ENCODE results near the gene LGSN. TPM values are rescaled to one million over a fixed set of nuclear protein-coding genes. Genes with fewer than 3 reads are reported as not detected.

Gene LGSN
- total and polyA plus RNA-seq, 10 donors, result 0.09 to 0.46 (median 0.13) TPM; not detected in 1

- intact Hi-C loops (cut with DNase I; ENCODE audit: low total_unique reads), result no loop called here
- no peak for DNase-seq
- Histone ChIP-seq H3K36me3 (no peaks in the 10 kb centered on the region), H3K27me3 (replicated peaks in 1 of 7) (no peaks in the 10 kb centered on the region), H3K4me1 (no peaks in the 10 kb centered on the region), H3K9me3 (no peaks in the 10 kb centered on the region), H3K27ac (no peak overlapping the region), H3K4me3 (no peak overlapping the region)
- 75 to 90% (median 82%) methylated on average over 6 of the region's 6 CpGs for WGBS, 5 donors
- no peak for TF ChIP-seq POLR2A (IDR thresholded peaks at IDR 0.05)
- TF ChIP-seq CTCF (IDR thresholded peaks at IDR 0.05 in 8 of 11, conservative IDR thresholded peaks at IDR 0.05 in 3 of 11), result no peak
- no peak for TF ChIP-seq POLR2AphosphoS5 (IDR thresholded peaks at IDR 0.05)
These were observed 29.2 kb downstream of the LGSN start for GRCh38 chr6:63290492-63291058.

- Histone ChIP-seq H3K9me3 (no peaks in the 10 kb centered on the region), H3K4me3 (no peak overlapping the region), H3K27ac (no peak overlapping the region), H3K27me3 (replicated peaks in 1 of 7) (no peaks in the 10 kb centered on the region), H3K4me1 (no peaks in the 10 kb centered on the region), H3K36me3 (no peaks in the 10 kb centered on the region)
- intact Hi-C loops (cut with DNase I; ENCODE audit: low total_unique reads), result no loop called here
- 88 to 94% (median 91%) methylated on average over 4 of the region's 4 CpGs for WGBS, 5 donors
- TF ChIP-seq POLR2A (IDR thresholded peaks at IDR 0.05), result no peak
- TF ChIP-seq POLR2AphosphoS5 (IDR thresholded peaks at IDR 0.05), result no peak
- TF ChIP-seq CTCF (IDR thresholded peaks at IDR 0.05 in 8 of 11, conservative IDR thresholded peaks at IDR 0.05 in 3 of 11), result no peak
- DNase-seq, result no peak
These were observed 30.4 kb downstream of the LGSN start for GRCh38 chr6:63289269-63289872.

GRCh38 chr6:63280639-63281180 lies 39.1 kb downstream of the LGSN start:
- H3K9me3 ChIP-seq, result no peaks in the 10 kb centered on the region
- DNase-seq, result no peak
- H3K4me3 ChIP-seq, result no peak overlapping the region
- TF ChIP-seq CTCF (IDR thresholded peaks at IDR 0.05 in 8 of 11, conservative IDR thresholded peaks at IDR 0.05 in 3 of 11) (no peak), POLR2A (IDR thresholded peaks at IDR 0.05) (no peak)
- H3K4me1 ChIP-seq, result no peaks in the 10 kb centered on the region
- intact Hi-C loops (cut with DNase I; ENCODE audit: low total_unique reads), result no loop called here
- no peak overlapping the region for H3K27ac ChIP-seq
- WGBS, 5 donors, result 77 to 91% (median 80%) methylated on average over 3 of the region's 3 CpGs
- no peaks in the 10 kb centered on the region for H3K27me3 ChIP-seq (replicated peaks in 1 of 7)
- H3K36me3 ChIP-seq, result no peaks in the 10 kb centered on the region

GRCh38 chr6:63278916-63279315 lies 40.9 kb downstream of the LGSN start:
- no peaks in the 10 kb centered on the region for H3K4me1 ChIP-seq
- no peak overlapping the region for H3K27ac ChIP-seq
- intact Hi-C loops (cut with DNase I; ENCODE audit: low total_unique reads), result no loop called here
- H3K27me3 ChIP-seq (replicated peaks in 1 of 7), result no peaks in the 10 kb centered on the region
- H3K36me3 ChIP-seq, result no peaks in the 10 kb centered on the region
- DNase-seq, result no peak
- H3K4me3 ChIP-seq, result no peak overlapping the region
- TF ChIP-seq POLR2AphosphoS5 (IDR thresholded peaks at IDR 0.05), result no peak
- no peak for TF ChIP-seq POLR2A (IDR thresholded peaks at IDR 0.05)
- TF ChIP-seq CTCF (IDR thresholded peaks at IDR 0.05 in 8 of 11, conservative IDR thresholded peaks at IDR 0.05 in 3 of 11), result no peak
- no peaks in the 10 kb centered on the region for H3K9me3 ChIP-seq

All from spleen (tissue), 11 donors.